GM12891 (cell line): ENCODE data around the gene KIAA0825.
A peak's percentile ranks its signal among the peaks of the same experiment; 100 is the strongest.

Experiments
- DNase-seq: peaks from one replicate; pipeline ENCODE4 v3.0.0; 2011; ENCODE audit warnings: low spot score; ENCODE audit not compliant: insufficient read length
- FAIRE-seq: peaks from 2 replicates; lab custom pipeline; 2011; peaks lifted over from hg19 to GRCh38; lab: Jason Lieb, UNC
- PAX5 ChIP-seq: IDR thresholded peaks from 2 replicates; pipeline ENCODE4 v1.6.1; 2011; ENCODE audit warnings: low read length, moderate library complexity, mild to moderate bottlenecking; ENCODE audit not compliant: insufficient read depth, severe bottlenecking
- POLR2A ChIP-seq: IDR thresholded peaks from 2 replicates; pipeline ENCODE4 v1.6.1; 2011; ENCODE audit warnings: low read depth, low read length, control low read depth
- POLR2AphosphoS5 ChIP-seq: IDR thresholded peaks from 2 replicates; pipeline ENCODE4 v1.6.1; 2011; ENCODE audit warnings: low read depth, low read length, control low read depth
- POU2F2 ChIP-seq: IDR thresholded peaks from 2 replicates; pipeline ENCODE4 v1.6.1; 2011; ENCODE audit warnings: low read depth, mild to moderate bottlenecking, control low read depth, low read length, moderate library complexity
- SPI1 ChIP-seq: IDR thresholded peaks from 2 replicates; pipeline ENCODE4 v1.6.1; 2011; ENCODE audit warnings: low read depth, low read length, control low read depth
- TAF1 ChIP-seq: IDR thresholded peaks from 2 replicates; pipeline ENCODE4 v1.6.1; 2011; ENCODE audit warnings: low read depth, low read length, control low read depth

KIAA0825 gene

DNA sequence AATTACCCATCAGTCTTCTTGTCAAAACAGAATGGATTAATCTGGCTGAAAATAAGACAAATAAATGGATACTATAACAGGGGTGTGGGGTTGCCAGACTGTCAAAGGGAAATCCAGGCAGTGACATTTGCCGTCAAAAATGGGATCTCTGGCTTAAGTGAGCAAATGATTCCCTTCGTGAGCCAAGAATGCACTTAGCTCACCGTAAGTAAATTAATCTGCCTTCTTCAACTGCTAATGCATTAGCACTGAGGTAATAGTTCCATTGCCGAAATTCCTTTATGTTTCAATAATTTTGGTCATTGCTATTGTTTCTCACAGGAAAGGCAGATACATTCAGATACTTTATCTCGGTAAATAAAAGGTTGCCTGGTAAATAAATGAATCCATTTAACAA, 377.8 kb downstream of the KIAA0825 start:
- DNase-seq = no peak
- no peak for FAIRE-seq

DNA sequence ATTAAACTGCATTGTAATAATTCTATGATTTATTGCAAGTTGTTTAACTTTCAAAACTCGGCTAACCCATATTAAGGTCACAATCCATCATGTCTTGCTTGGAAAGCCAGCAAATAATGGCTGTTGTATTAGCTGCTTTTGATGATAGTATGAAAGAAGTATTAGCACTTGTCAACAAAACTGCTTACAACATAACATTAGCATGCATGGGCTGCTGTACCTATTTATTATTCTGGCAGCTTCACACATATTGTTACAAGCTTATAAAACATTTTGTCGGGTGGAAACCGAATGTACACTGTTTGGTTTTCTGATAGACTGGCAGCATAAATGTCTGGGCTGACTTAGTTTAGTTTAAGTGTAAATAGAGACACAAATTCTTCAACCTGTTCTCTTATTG, 378.3 kb downstream of the KIAA0825 start:
- TF ChIP-seq POLR2A = no peak
- no peak for TF ChIP-seq TAF1
- TF ChIP-seq POLR2AphosphoS5 = no peak
- TF ChIP-seq PAX5 = no peak
- no peak for TF ChIP-seq POU2F2
- no peak for TF ChIP-seq SPI1
- FAIRE-seq (no peak), DNase-seq (no peak)

More for the DNA sequence above, 377.8 kb downstream of the KIAA0825 start:
- no peak for TF ChIP-seq TAF1
- TF ChIP-seq POLR2A = no peak
- no peak for TF ChIP-seq PAX5
- no peak for TF ChIP-seq SPI1
- TF ChIP-seq POLR2AphosphoS5 = no peak
- no peak for TF ChIP-seq POU2F2

DNA sequence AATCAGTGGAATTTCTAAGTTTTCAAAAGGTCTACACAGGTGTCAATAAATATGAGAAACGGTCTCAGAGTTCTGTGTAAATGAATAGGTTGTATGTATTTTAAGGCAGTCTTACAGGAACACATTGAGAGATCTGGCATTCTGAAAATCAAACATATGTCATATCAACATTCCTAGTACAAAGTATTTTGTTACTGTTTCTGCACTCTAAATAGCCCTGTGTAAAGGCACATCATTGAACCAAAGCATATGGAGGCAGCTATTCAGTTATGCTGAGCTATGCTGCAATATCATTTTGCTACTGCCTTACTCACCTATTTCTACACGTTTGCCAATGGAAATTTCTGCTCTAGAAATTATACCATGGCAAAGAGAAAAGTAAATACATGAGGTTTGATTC, 379.1 kb downstream of the KIAA0825 start:
- TF ChIP-seq POLR2AphosphoS5 = no peak
- no peak for TF ChIP-seq PAX5
- TF ChIP-seq SPI1 = no peak
- TF ChIP-seq POU2F2 = no peak
- TF ChIP-seq POLR2A = no peak
- TF ChIP-seq TAF1 = no peak
- FAIRE-seq = no peak
- no peak for DNase-seq

DNA sequence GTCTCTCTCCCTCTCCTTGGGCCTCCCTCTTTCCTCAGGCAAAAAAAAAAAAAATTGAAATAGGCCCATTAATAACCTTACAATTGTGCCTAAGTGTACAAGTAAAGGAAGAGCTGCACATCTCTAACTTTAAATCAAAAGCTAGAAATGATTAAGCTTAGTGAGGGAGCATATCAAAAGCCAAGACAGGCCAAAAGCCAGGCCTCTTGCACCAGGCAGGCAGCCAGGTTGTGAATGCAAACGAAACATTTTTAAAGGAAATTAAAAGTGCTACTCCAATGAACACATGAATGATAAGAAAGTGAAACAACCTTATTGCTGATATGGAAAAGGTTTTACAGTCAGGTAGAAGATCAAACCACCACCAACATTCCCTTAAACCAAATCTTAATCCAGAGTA, 383.4 kb downstream of the KIAA0825 start:
- TF ChIP-seq POLR2A (no peak), TAF1 (no peak), POLR2AphosphoS5 (no peak), POU2F2 (no peak)
- FAIRE-seq = no peak
- DNase-seq = no peak

- FAIRE-seq (no peak), DNase-seq (no peak)
- TF ChIP-seq POLR2AphosphoS5 (no peak), SPI1 (no peak), TAF1 (no peak), POLR2A (no peak), PAX5 (no peak), POU2F2 (no peak)
Observed at GRCh38 chr5:94228791-94229190, 389.6 kb downstream of the KIAA0825 start.

DNA sequence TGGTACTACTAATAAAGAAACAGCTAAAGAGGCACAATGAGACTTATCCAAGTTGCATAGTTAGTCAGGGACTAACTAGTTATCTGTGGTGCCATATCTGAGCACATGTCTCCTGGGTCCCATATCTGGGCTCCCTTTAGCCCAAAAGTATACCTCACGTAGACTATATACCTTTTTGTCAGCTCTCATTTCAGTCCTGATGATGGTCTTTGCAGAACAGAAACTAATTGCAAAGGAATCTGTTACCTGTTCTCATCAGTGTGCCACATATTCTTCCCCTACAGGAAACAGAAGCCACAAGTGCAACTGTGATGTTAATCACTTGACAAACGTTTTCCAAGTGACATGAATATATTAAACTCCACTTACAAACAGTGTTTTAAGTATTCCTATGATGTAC, 395.2 kb downstream of the KIAA0825 start:
- peak; percentile 50 for FAIRE-seq
- TF ChIP-seq POLR2AphosphoS5 (no peak), TAF1 (no peak), SPI1 (0 out of 2 replicates have a peak, but pooled peaks have one; percentile 21)

GRCh38 chr5:94218374-94218773, 400.0 kb downstream of the KIAA0825 start:
- no peak for TF ChIP-seq TAF1
- TF ChIP-seq SPI1 = no peak
- TF ChIP-seq PAX5 = no peak
- no peak for TF ChIP-seq POU2F2
- no peak for TF ChIP-seq POLR2A
- TF ChIP-seq POLR2AphosphoS5 = no peak
- no peak for FAIRE-seq

More for the DNA sequence above, 395.2 kb downstream of the KIAA0825 start:
- no peak for DNase-seq

DNA sequence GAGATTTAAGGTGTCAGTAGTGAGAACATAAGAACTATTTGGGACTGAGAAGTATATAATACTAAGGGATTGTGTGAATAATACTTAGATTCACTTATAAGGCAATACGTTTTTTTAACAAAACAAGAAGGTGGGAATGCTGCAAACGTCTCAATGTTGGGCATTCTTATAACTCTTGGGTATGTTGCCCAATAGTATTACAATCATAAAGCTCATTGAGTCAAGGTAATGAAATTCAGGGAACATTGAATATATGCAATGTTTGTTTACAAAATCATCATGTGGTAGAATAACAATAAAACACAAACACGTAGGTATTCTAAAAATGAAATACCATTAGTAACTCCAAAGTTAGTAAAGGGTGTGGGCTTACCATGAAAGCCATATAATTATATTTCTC, 400.7 kb downstream of the KIAA0825 start:
- TF ChIP-seq SPI1 = no peak
- TF ChIP-seq POU2F2 = no peak
- no peak for TF ChIP-seq TAF1
- no peak for TF ChIP-seq POLR2AphosphoS5
- TF ChIP-seq PAX5 = no peak
- no peak for TF ChIP-seq POLR2A
- no peak for FAIRE-seq
- DNase-seq = no peak

More at GRCh38 chr5:94218374-94218773, 400.0 kb downstream of the KIAA0825 start:
- no peak for DNase-seq

DNA sequence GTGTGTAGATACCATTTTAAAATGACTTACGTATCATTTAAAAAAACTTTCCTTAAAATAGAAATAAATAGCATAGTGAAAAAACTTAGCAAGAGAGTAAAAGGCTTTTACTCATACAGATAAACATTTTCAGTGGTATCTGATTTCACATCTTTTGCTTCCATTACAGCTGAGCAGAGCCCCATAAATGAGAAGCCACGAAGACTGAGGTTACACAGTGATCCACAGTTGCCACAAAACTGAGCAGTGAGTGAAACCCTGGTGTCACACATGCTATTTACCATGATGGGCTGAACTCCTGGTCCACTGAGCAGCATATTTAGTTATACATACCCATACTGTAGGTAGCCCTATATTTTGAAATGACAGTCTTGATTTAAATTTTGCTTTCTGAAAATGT, 401.2 kb downstream of the KIAA0825 start:
- TF ChIP-seq POU2F2 (no peak), TAF1 (no peak), SPI1 (no peak), POLR2A (no peak), PAX5 (no peak), POLR2AphosphoS5 (no peak)
- FAIRE-seq (no peak), DNase-seq (no peak)

GRCh38 chr5:94212476-94212875, 405.9 kb downstream of the KIAA0825 start:
- FAIRE-seq = no peak

More at GRCh38 chr5:94212476-94212875, 405.9 kb downstream of the KIAA0825 start:
- no peak for DNase-seq
- no peak for TF ChIP-seq POLR2A
- TF ChIP-seq POU2F2 = no peak
- no peak for TF ChIP-seq POLR2AphosphoS5
- no peak for TF ChIP-seq TAF1
- no peak for TF ChIP-seq SPI1
